ENCODE results near the gene FAM114A2.
A peak's percentile ranks its signal among the peaks of the same experiment; 100 is the strongest.
"Not testable (repeated sequence)": the region's sequence is repeated elsewhere in the genome, so short reads cannot be mapped to it uniquely, and the experiment has no call there.

FAM114A2 gene

GRCh38 chr5:154038707-154039457 is at the start of gene FAM114A2, which contains the start of gene MFAP3:
TSS of gene FAM114A2 (minus strand) at chr5:154038910. CDS start at chr5:154034953, 3,957 bp downstream.
TSS of gene MFAP3 (plus strand) at chr5:154038967. CDS start at chr5:154049723, 10,756 bp downstream.
- peak; percentile 75 to 87 (median 84) for DNase-seq (ENCODE audit: low read depth in 2 of 3, low spot score in 1 of 3)

- no peak for DNase-seq (ENCODE audit: low read depth in 2 of 3, low spot score in 1 of 3)
Measured at GRCh38 chr5:154087260-154087659, 48.5 kb upstream of the FAM114A2 start.

GRCh38 chr5:154086641-154087040 is 47.9 kb upstream of the FAM114A2 start:
- DNase-seq (ENCODE audit: low read depth in 2 of 3, low spot score in 1 of 3) = no peak

DNA sequence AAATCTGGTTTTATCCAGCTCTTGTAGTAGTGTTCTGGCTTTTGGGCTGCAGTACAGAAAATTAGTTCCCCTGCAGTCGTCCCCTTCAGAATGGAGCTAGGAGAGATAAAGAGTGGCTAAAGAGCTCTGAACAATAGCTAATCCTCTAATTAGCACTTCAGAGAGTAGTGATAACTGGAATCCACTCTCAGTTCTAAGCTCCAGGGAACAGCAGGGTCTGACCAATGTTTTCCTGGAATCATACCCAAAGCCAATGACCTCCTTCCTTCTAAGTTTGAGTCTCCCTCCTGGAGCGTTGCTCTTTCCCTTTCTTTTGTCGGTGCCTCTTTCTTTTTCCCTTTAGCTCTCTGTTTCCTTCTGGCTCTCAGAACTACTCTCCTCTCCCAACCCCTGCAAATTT is 47.4 kb upstream of the FAM114A2 start:
- DNase-seq (ENCODE audit: low read depth in 2 of 3, low spot score in 1 of 3) = no peak

DNA sequence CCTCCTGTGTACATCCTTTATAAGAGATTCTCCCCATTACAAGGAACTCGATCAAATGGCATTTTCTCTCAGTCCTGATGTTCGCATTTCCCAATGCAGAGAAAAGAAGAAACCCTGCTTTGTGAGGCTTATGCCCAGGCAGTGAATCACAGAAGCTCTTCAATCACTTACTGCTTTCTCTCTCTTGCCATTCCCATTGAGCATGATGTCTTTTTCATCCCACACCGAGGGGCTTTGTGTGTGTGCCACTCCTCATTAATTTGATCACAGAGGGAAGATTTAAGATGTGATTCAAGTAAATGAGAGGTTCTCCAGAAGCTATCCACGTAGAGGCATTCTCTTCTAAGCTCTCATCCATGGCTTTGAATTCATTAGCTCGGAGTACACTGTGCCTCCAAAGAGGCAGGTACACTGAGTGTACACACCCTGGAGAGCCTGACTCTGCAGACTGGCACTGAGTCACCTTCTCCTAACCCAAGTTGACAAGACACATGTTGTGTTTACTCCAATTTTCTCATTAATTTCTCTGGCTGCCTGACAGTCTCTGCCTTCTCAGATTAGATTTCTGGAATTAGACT is 45.4 kb upstream of the FAM114A2 start:
- DNase-seq (ENCODE audit: low read depth in 2 of 3, low spot score in 1 of 3) = no peak

GRCh38 chr5:154081246-154081645 is 42.5 kb upstream of the FAM114A2 start:
- DNase-seq (ENCODE audit: low read depth in 2 of 3, low spot score in 1 of 3) = no peak

DNA sequence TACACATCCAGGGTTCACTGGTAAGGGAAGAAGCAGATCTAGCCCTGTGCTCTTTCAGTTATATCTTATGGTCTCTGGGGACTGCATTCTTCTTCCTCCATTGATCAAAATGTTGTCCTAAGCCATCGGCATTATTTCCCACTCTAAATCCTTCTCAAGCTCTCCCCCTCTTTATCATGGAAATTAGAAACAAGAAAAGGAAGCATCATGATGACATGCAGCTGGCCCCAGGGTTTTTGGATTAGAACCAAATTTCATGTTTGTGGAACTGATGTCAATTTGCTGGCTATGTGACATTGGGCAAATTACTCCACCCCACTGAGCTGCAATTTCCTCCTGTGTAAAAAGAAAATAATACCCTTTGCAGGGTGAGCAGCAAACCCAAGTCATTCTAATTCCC is 39.6 kb upstream of the FAM114A2 start:
- no peak for DNase-seq (ENCODE audit: low read depth in 2 of 3, low spot score in 1 of 3)

DNA sequence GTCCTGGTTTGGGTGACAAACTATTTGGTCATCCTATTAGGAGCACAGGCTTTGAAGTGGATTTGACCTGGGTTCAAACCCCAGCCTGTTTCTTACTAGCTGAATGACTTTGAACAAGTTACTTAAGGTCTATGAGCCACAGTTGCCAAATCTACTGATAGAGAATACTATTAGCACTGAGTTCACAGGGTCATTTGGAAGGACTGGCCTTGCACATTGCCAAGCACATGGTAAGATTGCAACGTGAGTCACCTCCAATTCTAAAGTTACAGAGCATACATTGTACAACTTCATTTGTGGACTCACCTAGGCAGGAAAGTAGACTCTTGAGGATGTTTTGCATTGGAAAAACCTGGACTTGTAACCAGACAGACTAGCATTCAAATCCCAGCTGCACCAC is 39.0 kb upstream of the FAM114A2 start:
- no peak for DNase-seq (ENCODE audit: low read depth in 2 of 3, low spot score in 1 of 3)

DNA sequence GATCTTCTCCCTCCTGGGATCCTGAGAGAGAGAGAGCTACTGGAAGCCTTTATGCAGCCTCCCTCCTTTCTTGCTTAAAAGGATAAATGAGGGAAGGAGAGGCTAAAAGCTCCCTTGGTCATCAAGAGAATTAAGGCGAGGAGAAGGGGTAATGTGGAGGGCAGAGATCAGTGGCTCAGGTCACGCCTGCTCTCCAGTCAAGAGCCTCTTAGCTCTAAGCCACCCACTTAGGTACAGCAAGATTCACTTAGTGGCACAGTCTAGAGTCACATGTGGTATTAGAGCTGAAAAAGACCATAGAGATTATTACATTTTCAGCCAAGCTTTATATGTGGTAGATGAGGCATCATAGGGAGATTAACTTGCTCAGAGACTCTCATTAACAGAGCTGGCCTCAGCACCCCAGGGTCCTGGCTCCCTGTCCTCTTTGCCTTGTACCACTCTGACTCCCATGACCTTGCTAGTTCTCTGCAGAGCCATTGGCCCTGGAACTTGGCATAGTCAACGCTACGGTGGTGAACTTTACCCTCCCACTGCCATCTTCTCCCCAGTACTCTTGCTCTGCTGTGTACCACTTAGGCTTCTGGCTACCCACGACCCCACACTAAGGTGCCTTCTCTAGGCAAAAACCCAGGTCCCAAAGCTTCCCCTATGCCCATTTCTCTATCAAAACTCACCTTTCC is 37.7 kb upstream of the FAM114A2 start:
- no peak for DNase-seq (ENCODE audit: low read depth in 2 of 3, low spot score in 1 of 3)

DNA sequence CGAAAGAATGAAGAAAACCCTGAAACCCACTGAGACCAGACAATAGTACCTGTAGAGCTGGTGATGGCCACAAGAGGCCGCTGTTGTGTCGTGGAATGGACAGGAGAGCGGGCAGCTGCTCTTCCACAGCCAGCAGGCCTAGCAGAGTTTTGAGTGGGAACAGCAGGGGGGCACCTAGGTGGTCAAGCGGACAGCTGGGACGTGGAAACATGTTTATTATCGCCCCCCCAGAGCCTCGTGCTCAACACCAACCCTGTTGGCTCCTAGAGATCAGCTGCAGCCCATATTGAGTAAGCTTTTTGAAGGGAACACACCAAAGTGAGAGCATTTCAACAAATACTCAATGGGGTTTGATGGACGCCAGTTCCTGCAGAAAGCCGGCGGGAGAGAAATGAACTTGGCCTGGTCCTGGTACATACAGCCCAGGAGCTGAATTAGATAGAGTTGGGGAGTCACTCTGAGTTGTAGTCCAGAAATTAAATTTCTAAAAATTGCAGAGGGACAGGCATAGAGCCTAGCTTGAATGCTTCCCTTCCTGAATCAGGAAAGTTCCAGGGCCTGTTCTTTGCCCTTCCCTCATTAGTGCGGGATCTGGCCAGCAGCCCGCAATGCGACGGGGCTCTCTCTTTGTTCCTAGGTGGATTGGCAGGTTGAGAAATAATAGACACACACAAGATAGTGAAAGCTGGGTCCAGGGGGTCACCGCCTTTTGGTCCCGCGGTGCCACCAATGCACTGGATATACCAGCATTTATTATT is 33.9 kb upstream of the FAM114A2 start:
- DNase-seq (ENCODE audit: low read depth in 2 of 3, low spot score in 1 of 3) = peak; percentile 65 to 88 (median 77)

DNA sequence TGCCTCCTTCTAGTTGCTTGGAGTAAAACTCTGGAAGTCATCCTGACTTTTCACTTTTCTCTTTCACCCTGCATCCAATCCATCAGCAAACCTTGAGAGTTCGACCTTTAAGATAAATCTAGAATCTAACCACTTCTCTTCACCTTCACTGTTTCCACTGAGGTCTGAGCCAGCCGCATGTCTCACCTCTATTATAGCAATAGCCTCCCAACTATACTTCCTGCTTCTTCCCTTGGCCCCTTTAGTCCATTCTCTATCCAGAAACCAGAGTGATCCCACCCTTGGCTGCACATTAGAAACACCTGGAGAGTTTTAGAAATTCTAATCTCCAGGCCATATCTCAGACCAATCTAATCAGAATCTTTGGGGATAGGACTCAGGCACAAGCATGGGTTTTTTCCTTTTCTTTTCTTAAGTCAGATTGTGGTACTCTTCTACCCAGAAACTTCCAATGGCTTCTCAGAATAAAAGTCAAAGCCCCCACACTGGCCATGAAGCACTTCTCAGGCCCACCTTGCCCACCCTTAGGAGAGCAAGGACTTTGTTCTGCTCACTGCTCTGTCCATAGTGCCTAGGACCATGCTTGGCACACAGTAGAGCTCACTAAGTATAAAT is 33.2 kb upstream of the FAM114A2 start:
- no peak for DNase-seq (ENCODE audit: low read depth in 2 of 3, low spot score in 1 of 3)

GRCh38 chr5:154069854-154070253 is 31.1 kb upstream of the FAM114A2 start:
- not testable (repeated sequence) for DNase-seq (ENCODE audit: low read depth in 2 of 3, low spot score in 1 of 3)

DNA sequence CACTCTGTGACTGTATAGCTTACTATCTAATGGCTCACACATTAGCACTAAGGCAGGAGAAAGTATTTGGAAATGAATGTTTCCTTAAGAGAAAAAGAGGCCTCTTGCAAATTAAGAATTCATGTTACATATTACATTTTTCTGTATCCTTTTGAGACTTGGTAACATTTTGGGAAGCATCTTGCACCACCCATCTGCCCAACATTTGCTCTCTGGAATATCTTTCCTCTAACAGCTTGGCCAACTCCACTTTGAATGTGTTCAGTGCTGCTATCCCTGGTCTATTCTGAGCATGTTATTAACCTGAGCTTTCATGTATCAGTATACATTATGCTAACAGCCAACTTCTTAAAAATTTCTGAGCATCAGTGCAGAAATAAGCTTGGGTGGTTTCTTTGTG is 27.3 kb upstream of the FAM114A2 start:
- DNase-seq (ENCODE audit: low read depth in 2 of 3, low spot score in 1 of 3) = no peak

DNA sequence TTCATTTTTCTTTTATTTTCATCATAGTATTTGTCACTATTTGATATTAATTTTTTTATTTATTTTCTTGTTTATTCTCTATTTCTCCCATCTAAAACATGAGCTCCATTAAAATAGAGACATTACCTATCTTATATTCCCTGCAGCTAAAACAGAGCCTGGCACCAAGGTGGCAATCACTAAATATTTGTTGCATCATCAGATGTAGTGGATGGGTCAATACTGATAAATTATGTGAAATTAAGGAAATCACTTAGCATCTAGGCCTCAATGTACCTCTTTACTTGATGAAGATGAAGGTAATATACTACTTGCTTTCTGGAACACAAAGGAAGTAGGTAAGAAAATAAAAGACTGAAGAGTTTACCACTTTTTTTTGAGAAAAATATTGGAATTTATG is 24.7 kb upstream of the FAM114A2 start:
- DNase-seq (ENCODE audit: low read depth in 2 of 3, low spot score in 1 of 3) = no peak

GRCh38 chr5:154060606-154061005 is 21.9 kb upstream of the FAM114A2 start:
- DNase-seq (ENCODE audit: low read depth in 2 of 3, low spot score in 1 of 3) = no peak

DNA sequence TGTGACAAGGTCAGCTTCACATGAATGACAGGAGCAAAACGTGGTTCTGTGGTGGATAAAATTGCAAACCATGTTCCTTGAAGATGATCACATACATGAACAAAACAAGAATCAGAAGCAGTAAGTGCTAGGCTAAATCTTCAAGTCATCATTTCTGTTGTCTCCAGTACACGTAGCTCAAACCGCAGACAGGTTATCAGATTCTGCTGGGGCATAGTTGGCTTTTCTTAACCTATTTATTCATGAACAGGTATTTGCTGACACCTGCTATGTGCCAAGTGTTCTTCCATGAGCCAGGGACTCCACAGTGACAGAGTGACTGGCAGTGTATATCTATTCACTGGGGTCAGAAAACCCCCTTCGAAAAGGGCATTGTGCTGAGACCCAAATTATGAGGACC is 20.9 kb upstream of the FAM114A2 start:
- no peak for DNase-seq (ENCODE audit: low read depth in 2 of 3, low spot score in 1 of 3)

- no peak for DNase-seq (ENCODE audit: low read depth in 2 of 3, low spot score in 1 of 3)
Measured at GRCh38 chr5:154059039-154059430, 20.3 kb upstream of the FAM114A2 start.

GRCh38 chr5:154058055-154059038 is 19.6 kb upstream of the FAM114A2 start:
- no peak for DNase-seq (ENCODE audit: low read depth in 2 of 3, low spot score in 1 of 3)

GRCh38 chr5:154055201-154055600 is 16.5 kb upstream of the FAM114A2 start:
- DNase-seq (ENCODE audit: low read depth in 2 of 3, low spot score in 1 of 3) = no peak

DNA sequence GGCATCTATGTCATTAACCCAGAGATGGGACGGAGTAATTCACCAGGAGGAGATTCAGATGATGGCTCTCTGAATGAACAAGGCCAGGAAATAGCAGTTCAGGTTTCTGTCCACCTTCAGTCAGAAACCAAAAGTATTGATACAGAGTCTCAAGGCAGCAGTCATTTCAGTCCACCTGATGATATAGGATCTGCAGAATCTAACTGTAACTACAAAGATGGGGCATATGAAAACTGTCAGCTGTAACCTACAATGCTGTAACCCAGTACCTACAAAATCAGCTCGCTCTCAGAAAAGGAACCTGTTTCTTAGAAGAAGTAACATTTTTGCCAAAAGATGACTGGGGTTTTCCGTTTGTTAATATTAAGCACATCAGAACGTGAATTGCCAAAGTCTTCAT is 14.8 kb upstream of the FAM114A2 start:
- DNase-seq (ENCODE audit: low read depth in 2 of 3, low spot score in 1 of 3) = no peak
